K562 (cell line): ENCODE results near the gene TFAP2A. TPM values are rescaled to one million over a fixed set of nuclear protein-coding genes. Genes with fewer than 3 reads are reported as not detected.

ENCODE experiments used
- ATAC-seq: fragments of 200-7000 bp; cut with Tn5 transposase; 3 replicates; pipeline ENCODE4 v1.9.1; 2020; ENCODE audit warnings: moderate library complexity
- BruUV-seq: library from RNA; stranded (reverse); fragments of 400-500 nt; replicated peaks from 2 replicates; lab custom pipeline; 2021; lab: Mats Ljungman, UMichigan
- CTCF ChIA-PET: fragments of 300-600 bp; formaldehyde crosslinking; extraction: SDS; loops from one replicate; lab custom pipeline; 2021; ENCODE audit warnings: low intra/inter-chr PET ratio; lab: Yijun Ruan, JAX
- POLR2A ChIA-PET: fragments of 300-600, 350-650 bp; sonication (Branson Sonifier 250); formaldehyde crosslinking; extraction: SDS; loops from one replicate; lab custom pipeline; 2021; ENCODE audit warnings: antibody characterized with exemption, inconsistent platforms; lab: Yijun Ruan, JAX
- DNase-seq, 4 experiments: peaks; one replicate each; pipeline versions ENCODE4 v3.0.0 to v3.0.0-alpha.2; 2011 to 2018; ENCODE audit warnings: low spot score in 3 of 4, mixed read lengths in 3 of 4; ENCODE audit errors: extremely low read depth in 1 of 4
- FAIRE-seq: peaks from 2 replicates; lab custom pipeline; 2011; peaks lifted over from hg19 to GRCh38; lab: Jason Lieb, UNC
- H2AFZ ChIP-seq: 2 replicates; pipeline ENCODE4 v1.6.0; 2011; ENCODE audit warnings: low read depth, low read length, control low read depth, inconsistent platforms
- H3K27ac ChIP-seq: fragments of 200-600 bp; 3 replicates; pipeline ENCODE4 v1.8.0; 2011; ENCODE audit warnings: low read depth, mild to moderate bottlenecking, control low read depth, inconsistent platforms, low read length, moderate library complexity, mixed read lengths; ENCODE audit errors: extremely low read depth
- H3K27me3 ChIP-seq, 2 experiments: fragments of 300-600 bp in 1 of 2; 2 replicates in 1 of 2; 3 replicates in 1 of 2; pipeline versions ENCODE4 v1.6.0 to v1.8.0; 2011; ENCODE audit warnings: inconsistent platforms in 2 of 2, low read length in 2 of 2, mild to moderate bottlenecking in 1 of 2, mixed read lengths in 1 of 2, moderate library complexity in 1 of 2; ENCODE audit not compliant: control insufficient read depth in 2 of 2, insufficient read depth in 2 of 2
- H3K36me3 ChIP-seq: fragments of 300-600 bp; 3 replicates; pipeline ENCODE4 v1.8.0; 2011; ENCODE audit warnings: mild to moderate bottlenecking, low read length, inconsistent platforms; ENCODE audit not compliant: control insufficient read depth, insufficient read depth
- H3K4me1 ChIP-seq, 2 experiments: fragments of 200-600 bp in 1 of 2; replicated peaks in 1 of 2; 2 replicates in 1 of 2; 3 replicates in 1 of 2; pipeline versions ENCODE4 v1.5.1 to v1.8.0; 2011; ENCODE audit warnings: inconsistent platforms in 2 of 2, low read length in 2 of 2, mild to moderate bottlenecking in 1 of 2, mixed read lengths in 1 of 2, moderate library complexity in 1 of 2; ENCODE audit not compliant: control insufficient read depth in 2 of 2, insufficient read depth in 2 of 2
- H3K4me2 ChIP-seq: 2 replicates; pipeline ENCODE4 v1.6.1; 2011; ENCODE audit warnings: low read length, control low read depth, inconsistent platforms, mixed read lengths; ENCODE audit not compliant: insufficient read depth
- H3K4me3 ChIP-seq: fragments of 200-600 bp; sonication (generic), shearing (Covaris generic); 2 replicates; pipeline ENCODE4 v1.5.1; 2016; ENCODE audit warnings: control low read depth, inconsistent platforms
- H3K79me2 ChIP-seq: fragments of 200-600 bp; 3 replicates; pipeline ENCODE4 v1.8.0; 2011; ENCODE audit warnings: low read length, inconsistent platforms; ENCODE audit not compliant: control insufficient read depth, insufficient read depth
- H3K9ac ChIP-seq, 2 experiments: 2 replicates each; pipeline versions ENCODE4 v1.6.0 to v1.6.1; 2011; ENCODE audit warnings: low read depth in 2 of 2, low read length in 2 of 2, control low read depth in 1 of 2, inconsistent platforms in 1 of 2, mild to moderate bottlenecking in 1 of 2, mixed read lengths in 1 of 2; ENCODE audit not compliant: insufficient read depth in 1 of 2
- H3K9me1 ChIP-seq: one replicate; pipeline ENCODE4 v1.6.0; 2011; ENCODE audit warnings: inconsistent platforms, mild to moderate bottlenecking, low read length, moderate library complexity; ENCODE audit not compliant: control insufficient read depth, insufficient read depth
- H3K9me3 ChIP-seq: replicated peaks from 2 replicates; pipeline ENCODE4 v1.5.1; 2011; ENCODE audit warnings: low read depth, low read length, inconsistent platforms; ENCODE audit not compliant: control insufficient read depth, insufficient read depth
- H4K20me1 ChIP-seq: replicated peaks from 2 replicates; pipeline ENCODE4 v1.6.1; 2011; ENCODE audit warnings: low read length, inconsistent platforms, mixed read lengths; ENCODE audit not compliant: control insufficient read depth, insufficient read depth
- ELK3 ChIP-seq: fragments of 450-650 bp; formaldehyde crosslinking; IDR thresholded peaks from 2 replicates; pipeline ENCODE4 v1.4.0; 2020; ENCODE audit warnings: mild to moderate bottlenecking
- HEY1 ChIP-seq: fragments of 250-450 bp; sonication (Bioruptor Pico); IDR thresholded peaks from 2 replicates; pipeline ENCODE4 v1.5.0; 2020; ENCODE audit warnings: mild to moderate bottlenecking, moderate library complexity, borderline replicate concordance
- ZBTB12 ChIP-seq: fragments of 250-450 bp; sonication (Bioruptor Pico); IDR thresholded peaks from 2 replicates; pipeline ENCODE4 v1.4.0; 2020
- WGBS: fragments of 100-300 bp; shearing (Covaris generic); methylation state at CpG from one replicate; pipeline ENCODE4 v1.1.6; 2016; ENCODE audit warnings: low coverage, mixed read lengths; ENCODE audit not compliant: insufficient coverage; ENCODE audit errors: missing lambda C conversion rate; 5-methylcytosine and 5-hydroxymethylcytosine counted together
- in situ Hi-C: fragments of 300-500 bp; cut with MboI; formaldehyde crosslinking; loops from 4 replicates; pipeline ENCODE4 v1.15.0; 2018; ENCODE audit warnings: inconsistent platforms, mixed read lengths
- intact Hi-C: fragments of 100-400 bp; cut with micrococcal nuclease; formaldehyde crosslinking; loops from 2 replicates; pipeline ENCODE4 v1.14.2; 2022
- polyA plus RNA-seq, 8 experiments: library from polyadenylated mRNA; depleted of rRNA in 4 of 8; stranded (reverse) in 5 of 8; unstranded in 3 of 8; fragments of >200 nt; fragmentation: Nextera tagmentation in 2 of 8; fragmentation: Illumina TruSeq in 1 of 8; extraction: Ambion mirVana in 2 of 8; extraction: Trizol in 1 of 8; gene quantifications; 2 replicates each; pipeline versions ENCODE4 v1.2.1 to v1.2.3, GENCODE V29; 2011 to 2014; ENCODE audit warnings: inconsistent platforms in 1 of 8, missing spikeins in 1 of 8
- total RNA-seq, 7 experiments: library from RNA; depleted of rRNA in 6 of 7; stranded (reverse); fragments of >200 nt in 6 of 7; fragmentation: Illumina TruSeq in 2 of 7; extraction: Trizol in 2 of 7; gene quantifications; 2 replicates each; pipeline versions ENCODE4 v1.2.1 to v1.2.3, GENCODE V29; 2011 to 2021; ENCODE audit warnings: low replicate concordance in 1 of 7

Gene TFAP2A
- total and polyA plus RNA-seq, 9 of the 15 experiments (the other 6 are each of a cell fraction or from before 2014, with no cell fraction given), result 0.14 to 0.53 (median 0.19) TPM; not detected in 1

GRCh38 chr6:10375391-10375969 lies 39.4 kb downstream of the TFAP2A start:
- TF ChIP-seq ELK3 (no peak), ZBTB12 (CRISPR knock-in tag) (no peak), HEY1 (CRISPR knock-in tag) (no peak)
- no peaks in the 10 kb centered on the region for H3K79me2 ChIP-seq
- H4K20me1 ChIP-seq, result no peaks in the 10 kb centered on the region
- peak overlapping the region; percentile 5; the same call in 1 of the 2 replicates for H2AFZ ChIP-seq
- H3K4me1 ChIP-seq, result no peaks in the 10 kb centered on the region
- ATAC-seq (peak; percentile 38), FAIRE-seq (no peak), DNase-seq (no peak)
- intact Hi-C loops (no loop called here), in situ Hi-C loops (no loop called here)
- no TSS peak for BruUV-seq
- H3K4me2 ChIP-seq, result no peak overlapping the region
- CTCF ChIA-PET, result interaction anchor here (0.6 kb wide), 1 partner anchor 118 kb away, joined by 3 read pairs; no protein-coding TSS in a partner anchor
- POLR2A ChIA-PET, result no interaction called here
- H3K27ac ChIP-seq, result no peak overlapping the region
- no peak overlapping the region for H3K9ac ChIP-seq
- no peaks in the 10 kb centered on the region for H3K9me1 ChIP-seq
- no peaks in the 10 kb centered on the region for H3K36me3 ChIP-seq
- WGBS, result 72% methylated on average over 4 of the region's 4 CpGs
- no peak overlapping the region for H3K4me3 ChIP-seq
- no peaks in the 10 kb centered on the region for H3K9me3 ChIP-seq
- no peaks in the 10 kb centered on the region for H3K27me3 ChIP-seq
